HG03175 (cell line): Measurements from ENCODE around the gene SCN10A.

Source experiments
- ATAC-seq: cut with Tn5 transposase; IDR thresholded peaks from one replicate; pipeline ENCODE4 v1.9.1; 2021; ENCODE audit warnings: mild to moderate bottlenecking, moderate library complexity; ENCODE audit not compliant: unreplicated experiment

SCN10A gene

DNA sequence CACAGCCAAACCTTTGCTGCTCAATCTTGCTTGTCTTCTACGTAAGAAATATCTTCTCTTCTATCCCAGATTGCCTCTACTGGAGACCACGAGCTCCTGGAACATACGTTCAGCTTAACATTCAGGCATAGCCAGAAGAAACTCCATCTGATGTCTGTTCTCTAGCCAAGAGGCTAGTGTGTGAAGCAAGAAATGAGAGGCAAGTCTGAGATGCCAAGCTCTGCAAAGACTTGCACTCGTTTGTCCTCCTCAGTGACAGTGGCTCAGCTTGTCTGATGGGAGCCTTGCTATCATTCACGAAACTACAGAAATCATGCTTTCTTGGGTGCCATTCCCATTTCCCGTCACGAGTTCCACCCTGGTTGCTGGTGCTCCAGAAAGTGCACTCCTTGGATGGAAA, at the start of gene SCN10A:
SCN10A (minus strand) TSS at position 192 of the 400 bp plus-strand sequence. CDS start 22,207 bp downstream, outside the sequence.
- no peak for ATAC-seq

DNA sequence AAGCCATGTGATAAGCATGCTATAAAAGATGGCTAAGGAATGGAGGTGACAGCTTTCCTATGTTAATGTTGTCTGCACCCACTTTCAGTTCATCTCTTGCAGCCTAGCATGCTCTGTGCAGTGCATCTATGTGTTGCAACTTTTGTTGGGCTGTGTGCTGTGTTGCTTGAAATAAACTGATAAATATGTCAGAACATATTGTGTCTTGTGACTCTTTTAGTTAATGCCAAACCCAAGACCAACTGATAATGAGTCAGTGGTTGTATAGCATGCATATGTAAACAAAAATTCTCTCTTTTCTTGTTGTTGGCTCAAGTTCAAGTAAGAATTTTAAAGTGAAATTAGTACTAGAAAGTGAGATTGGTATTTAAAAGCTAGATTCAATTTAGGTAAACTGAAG, 37.0 kb upstream of the SCN10A start:
- ATAC-seq: no peak

DNA sequence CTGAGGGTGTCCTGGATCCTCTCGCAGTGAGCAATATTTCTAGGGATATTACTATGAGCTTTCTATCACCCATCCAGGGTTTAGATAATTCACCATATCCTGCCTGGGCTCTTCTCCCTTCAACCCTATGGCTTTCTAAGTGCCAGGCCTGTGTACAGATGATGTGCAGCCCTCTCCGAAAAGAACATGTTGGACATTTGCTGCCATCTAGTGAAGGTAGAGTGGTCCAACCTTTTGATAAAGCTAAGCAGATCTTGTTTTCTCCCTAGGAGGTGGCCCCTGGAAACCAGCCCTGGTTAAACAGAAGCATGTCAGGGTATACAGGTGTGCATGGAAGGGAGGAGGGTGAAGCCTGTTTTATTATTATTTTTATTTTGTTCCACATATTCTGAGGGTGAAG, 27.9 kb upstream of the SCN10A start:
- ATAC-seq: no peak

DNA sequence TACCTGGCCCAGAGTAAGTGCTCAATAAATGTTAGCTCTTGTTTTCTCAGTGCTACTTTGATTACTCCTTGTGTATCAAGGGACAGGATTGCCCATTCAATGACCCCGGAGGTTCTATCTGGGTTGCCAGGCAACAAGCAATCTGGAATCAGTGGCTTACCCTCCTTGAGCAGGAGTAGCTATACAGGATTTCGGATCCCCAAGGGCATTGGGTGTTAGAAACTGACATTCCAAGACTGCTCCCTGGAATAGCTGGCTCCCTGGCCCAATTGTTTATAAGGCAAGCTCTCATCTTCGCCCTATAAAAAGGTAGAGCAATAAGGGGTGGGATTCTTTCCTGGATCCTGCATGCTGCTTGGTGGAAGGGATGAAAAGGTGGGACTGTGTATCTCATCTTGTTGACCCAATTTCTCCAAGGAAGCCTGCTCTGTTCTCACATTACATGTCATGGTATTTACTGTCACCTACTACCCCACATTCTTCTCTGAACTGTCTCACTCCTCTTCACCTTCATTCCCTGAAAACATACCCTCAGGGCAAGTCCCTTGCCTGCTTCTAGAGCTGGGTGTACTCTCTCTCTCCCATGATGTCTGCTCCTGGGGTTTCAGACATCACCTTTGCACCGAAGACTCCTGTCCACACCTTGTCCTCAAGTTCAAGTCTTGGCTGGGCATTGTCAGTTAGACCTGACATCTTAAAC, 26.4 kb upstream of the SCN10A start:
- ATAC-seq: no peak

DNA sequence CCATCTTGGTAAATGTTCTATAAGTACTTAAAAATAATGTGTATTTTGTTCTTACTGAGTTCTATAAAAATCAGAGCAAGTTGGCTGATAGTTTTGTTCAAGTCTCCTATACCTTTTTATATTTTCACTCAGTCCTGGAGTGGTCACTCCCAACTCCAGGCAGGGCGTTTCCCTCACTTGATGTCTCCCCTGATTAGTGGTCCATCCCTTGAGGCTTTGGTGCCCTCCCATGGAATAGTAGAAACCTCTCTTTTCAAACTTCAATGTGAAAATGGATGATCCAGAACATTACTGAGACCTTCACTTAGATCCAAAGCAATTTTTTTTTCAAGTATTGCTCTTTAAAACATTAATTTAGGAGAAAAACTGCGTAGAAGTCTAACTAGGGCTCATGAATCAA, 25.0 kb upstream of the SCN10A start:
- no peak for ATAC-seq

DNA sequence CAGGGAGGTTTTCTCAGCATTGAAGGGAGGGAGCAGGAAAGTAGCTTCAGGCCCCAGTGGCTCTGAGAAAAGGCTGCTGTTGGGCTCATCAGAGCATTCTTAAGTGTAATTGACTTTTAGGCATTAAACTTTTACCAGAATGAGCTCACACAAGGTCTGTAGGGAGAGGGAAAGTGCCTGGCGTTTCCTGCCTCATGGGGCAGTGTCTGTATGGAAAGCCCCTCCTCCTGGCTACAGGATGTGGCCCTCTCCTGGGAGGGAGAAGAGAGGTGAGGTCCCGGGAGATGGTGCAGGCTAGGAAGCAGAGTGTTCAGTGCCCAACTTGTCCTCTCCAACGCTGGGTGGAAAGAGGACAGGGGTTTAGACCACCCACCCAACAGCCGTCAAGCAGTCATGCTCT, 21.3 kb upstream of the SCN10A start:
- no peak for ATAC-seq

DNA sequence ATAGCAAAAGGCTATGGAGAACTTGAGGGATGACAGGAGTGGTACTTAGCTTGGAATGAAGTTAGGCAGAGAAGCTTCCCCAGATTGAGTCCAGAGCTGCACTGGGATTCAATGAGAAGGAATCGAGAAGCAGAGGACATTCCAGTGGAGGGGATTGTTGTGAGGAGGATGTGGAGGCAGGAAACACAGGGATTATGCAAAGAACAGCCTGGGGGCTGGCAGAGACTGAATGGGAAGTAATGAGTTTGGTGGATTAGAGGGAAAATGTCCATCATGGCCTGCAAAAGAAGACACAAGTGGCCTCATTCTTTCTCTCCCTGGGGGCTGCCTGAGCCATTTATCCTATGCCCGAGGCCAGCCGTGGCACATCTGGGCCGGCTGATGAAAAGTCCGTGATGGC, 20.5 kb upstream of the SCN10A start:
- ATAC-seq: no peak

DNA sequence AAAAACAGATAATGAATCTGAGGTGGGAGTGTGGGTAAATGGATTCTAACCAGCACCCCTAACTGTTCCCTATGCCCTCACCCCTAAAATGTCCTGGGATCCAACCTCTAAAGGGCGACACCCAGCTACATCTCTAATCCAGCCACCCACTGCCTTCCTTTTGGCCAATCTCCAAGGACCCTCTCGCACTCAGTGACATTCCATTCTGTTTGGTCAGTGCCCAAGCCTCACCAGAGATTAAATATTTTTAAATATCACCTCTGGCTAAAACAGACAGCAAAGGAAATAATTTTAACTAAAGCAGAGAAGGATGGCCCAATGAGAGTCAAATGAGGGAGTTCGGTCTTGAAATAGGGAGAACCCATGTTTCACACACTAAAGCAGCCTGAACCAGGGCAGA, 19.9 kb upstream of the SCN10A start:
- no peak for ATAC-seq

DNA sequence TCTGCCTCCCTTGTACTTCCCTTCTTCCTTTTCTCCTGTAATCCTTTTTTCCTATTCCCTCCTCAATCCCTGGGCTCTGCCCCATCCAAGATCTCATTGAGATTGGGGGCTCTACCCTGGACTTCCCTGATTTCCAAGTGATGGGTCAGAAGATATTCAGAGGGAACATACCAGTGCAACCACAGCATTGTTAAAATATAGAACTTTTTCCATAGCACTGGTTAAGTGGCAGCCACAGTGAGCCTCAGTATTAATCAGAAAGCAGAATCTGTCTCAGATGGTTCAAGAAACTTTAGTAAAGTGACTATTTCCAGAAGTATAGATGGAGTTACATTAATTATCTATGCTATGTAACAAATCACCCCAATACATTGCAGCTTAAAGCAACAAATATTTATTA, 18.7 kb upstream of the SCN10A start:
- ATAC-seq: no peak

DNA sequence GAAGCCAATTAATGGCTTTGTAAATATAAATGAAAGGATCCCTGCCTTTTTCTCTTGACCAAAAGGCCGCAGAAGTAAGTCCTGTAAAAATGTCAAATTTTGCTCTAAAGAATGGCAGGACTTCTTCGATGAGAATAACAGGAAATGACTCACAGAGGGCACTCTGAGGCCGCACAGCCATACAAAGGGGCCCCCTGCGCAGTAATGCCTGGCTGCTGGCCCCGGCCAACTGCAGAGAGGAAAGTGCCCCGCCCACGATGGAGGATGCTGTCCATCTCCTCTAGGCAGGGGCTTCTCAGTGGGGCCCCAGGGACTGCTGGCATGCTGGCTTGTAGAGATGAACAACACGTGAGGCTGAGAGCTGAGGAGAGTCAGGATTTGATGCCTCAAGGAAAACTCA, 18.1 kb upstream of the SCN10A start:
- ATAC-seq: peak; percentile 49

DNA sequence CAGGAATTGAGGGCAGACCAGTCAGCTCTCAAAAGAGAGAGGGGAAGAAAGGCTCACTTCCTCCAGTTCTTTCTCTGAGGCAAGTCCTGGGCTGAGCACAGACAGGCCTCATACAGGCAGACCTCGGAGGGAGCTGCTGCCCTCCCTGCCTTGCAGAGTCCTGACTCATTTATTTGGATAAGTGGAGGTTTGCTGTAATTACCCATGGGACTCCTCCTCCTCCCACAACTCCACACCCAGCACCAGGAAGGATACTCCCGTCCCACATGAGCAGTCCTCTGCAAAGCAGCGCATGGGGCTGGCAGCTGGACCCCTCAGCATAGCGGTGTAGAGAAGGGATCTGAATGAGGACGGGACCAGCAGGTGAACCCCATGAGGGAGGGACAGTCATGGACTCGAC, 13.4 kb upstream of the SCN10A start:
- ATAC-seq: no peak

DNA sequence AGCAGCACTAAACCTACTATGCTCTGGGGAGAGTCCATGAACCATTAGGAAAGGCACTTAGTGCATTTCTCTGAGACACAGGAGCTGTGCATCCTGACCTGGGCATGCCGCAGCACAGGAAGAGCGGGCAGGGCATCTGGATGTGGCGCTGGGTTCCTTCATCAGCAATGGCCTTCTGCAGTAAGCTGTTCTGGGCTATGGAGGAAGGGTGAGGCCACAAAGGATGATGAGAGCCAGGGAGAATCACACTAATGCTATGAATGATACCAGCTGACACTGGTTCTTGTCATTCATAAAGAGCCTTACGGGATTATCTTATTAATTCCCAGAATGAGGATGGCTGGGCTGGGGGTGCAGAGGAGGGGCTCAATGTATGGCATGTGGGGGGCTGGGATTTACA, 12.7 kb upstream of the SCN10A start:
- ATAC-seq: no peak

DNA sequence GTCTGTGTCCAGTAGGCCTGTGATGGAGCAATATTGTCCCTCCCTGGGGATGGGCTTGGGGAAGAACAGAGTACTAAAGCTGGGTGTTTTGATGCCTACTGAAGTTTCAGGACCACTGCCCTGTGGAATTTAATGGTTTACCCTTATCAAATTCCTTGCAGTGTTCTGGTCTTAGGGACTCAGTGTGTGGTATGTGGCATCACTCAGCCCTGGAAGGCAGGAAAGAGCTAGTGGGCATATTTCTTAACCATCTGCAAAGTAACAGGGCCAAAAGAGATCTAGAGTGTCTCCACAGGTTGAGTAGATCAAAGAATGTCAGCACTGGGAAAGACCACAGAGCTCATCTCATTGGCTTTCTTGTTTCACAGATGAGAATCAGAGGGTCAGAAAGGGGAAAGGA, 11.8 kb upstream of the SCN10A start:
- ATAC-seq: no peak

DNA sequence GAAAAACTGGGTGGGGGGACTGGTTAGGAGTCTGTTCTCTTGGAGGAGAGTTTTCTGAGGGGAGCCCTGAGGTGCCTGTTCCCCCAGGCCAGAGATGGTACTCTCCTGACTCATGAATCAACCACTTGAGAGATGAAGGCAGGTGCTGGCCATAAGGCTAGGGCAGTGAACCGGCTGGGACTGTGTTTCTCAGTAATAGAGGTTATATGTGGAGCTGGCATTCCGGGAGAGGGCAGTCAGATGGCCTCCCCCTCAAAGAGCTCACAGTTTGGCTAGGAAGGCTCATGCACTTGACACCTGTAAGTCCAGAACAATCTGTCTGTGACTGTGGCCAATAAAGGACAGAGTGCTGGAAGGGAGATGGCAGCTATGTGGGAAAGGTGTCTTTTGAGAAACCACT, 10.0 kb upstream of the SCN10A start:
- no peak for ATAC-seq

DNA sequence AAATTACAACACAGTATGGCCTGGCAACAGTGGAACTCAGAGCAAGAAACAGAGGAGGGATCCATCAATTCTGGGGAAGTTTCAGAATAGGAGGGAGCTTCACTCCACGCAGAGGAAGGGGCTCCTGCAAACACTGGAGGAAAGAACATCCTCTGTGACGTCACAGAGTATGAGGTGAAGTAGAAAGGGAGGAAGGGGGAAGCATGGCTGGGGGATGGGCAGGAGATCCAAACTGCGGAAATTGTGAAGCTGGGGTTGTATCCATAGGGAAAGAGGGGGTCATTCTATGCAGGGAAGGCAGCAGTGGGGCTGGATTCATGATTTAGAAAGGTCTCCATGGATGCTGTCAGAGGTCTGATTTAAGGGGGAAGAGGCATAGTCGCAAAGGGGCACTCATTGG, 8.3 kb upstream of the SCN10A start:
- no peak for ATAC-seq

DNA sequence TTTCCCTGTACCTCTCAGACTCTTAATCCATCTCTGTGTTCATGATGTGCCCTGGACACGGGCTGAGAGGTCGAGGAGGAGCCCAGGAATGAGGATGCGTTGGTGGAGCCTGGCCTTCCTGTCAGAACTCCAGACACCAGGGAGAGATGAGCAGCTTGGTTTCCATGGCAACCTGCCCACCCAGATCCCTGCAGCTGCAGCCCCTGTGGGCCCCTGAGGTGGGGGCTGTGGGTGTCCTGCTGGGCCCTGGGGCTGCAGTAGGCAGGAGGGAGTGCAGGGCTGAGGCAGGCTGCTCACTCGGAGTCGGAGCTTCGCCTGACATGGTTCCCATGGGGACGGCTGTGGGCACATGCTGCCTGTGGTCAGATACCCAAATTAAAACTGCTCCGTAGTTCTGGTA, 7.7 kb upstream of the SCN10A start:
- no peak for ATAC-seq

DNA sequence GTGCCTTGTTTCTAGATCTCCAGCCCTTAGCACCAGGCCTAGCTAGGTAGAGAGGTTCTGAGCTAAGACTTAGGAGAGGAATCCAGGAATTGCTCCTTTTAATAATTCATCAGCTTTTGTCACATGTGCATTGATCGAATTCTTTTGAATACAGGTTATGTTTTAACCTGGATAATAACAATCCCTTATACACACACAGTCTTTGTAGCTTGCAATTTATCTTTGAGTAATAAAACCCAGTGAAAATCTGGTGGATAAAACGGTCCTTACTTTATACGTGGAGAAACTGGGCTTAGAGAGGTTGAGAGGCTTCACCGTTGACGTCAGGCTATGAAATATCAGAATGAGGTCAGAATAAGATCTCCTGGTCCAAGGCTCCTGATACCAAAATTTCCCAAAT, 7.2 kb upstream of the SCN10A start:
- ATAC-seq: no peak

DNA sequence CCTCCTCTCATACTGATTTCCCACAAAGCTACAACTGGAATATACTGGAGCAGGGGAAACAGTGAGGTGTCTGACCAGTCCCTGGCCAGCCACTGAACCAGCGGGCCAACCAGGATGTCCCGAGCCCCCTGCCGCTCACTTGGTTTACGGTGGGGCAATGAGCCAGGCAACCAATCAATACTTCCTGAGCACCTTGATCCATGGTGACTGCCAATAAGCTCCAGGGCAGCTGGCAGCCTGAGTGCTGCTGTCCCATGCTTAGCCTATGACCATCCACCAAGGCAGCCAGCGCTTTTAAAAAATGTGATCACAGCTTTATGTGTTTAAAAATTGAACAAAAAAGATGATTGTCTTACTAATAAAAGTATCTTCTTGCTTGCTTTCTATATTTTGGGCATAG, 4.2 kb downstream of the SCN10A start:
- ATAC-seq: no peak

DNA sequence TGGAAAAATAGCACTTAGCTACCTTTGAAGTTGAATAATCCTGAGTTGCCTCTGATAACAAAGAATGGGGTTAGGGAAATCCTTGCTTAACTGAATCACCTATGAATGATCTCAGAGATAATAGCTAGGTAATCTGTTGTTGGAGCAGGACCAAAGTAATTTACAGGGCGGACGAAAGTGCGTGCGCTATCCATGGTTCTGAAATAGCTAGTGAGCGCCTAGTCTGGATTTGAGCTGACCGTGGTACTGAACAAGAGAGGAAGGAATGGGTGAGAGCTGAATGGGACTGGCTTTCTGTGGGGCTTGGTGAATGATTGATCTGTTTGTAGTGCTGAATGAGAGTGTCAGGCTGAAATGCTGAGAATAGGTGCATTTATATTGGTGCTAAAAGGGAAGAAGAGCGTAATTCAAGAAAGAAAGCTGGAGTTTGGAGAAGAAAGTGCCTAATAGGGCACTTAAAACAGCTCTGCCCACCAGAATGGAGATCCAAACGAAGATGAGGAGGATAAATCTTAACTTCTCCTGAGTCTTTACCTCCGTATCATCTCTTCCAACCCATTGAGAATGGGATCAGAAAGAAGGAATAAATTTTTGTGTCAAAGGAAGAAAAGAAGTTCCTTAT, 10.1 kb downstream of the SCN10A start:
- peak; percentile 53 for ATAC-seq

DNA sequence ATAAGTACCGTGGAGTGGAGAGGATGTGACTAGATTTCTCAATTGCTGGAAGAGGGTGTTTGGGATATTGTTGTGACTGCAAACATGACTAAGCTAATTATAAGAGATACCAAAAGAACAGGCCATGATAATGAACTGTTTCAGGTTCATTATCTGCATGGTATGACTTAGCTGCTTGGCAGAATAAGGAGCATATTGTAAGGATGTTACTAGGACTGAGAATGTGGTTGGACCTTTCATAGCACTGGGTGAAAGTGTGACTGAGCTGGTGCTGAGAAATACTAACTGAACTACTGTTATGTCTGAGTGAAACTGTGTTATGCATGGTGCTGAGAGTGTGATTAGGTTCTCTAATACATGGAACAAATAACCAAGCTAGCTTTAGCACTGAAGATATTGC, 11.0 kb downstream of the SCN10A start:
- no peak for ATAC-seq

DNA sequence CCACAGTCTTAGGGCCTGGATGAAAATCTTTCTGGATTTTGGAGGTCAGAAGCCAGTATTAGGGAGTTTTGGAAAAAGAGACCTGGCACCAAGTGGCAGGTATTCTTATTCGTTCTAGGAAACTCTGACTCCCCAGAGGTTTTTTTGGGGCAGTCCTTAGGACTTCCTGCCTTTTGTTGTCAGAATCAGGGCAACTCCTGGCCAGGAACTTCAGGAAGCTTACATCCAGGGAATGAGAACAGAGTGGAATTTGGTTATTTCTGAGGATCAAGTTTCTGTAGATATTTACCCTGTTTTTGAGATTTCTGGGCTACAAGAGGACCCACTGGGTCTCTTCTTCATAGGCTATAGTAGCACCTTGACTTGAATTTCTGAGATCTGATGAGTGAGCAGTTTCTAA, 15.5 kb downstream of the SCN10A start:
- ATAC-seq: no peak

DNA sequence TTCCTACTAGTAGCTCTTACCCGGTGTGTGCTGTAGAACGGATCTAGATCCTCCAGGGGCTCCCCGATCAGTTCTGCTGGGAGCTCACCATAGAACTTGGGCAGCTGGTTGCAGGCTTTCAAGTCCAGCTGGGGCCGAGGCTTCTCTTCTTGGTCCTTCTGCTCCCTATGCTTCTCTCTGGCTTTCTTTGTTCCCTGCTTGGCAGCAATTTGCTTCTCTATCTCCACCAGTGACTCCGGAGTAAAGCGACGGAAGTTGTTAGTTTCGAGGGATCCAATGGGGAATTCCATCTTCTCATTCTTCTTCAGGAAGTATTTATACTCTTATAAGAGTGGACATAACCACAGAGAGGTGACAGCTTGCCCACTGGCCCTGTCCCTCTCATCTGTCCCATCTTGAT, 22.3 kb downstream of the SCN10A start:
- ATAC-seq: no peak

DNA sequence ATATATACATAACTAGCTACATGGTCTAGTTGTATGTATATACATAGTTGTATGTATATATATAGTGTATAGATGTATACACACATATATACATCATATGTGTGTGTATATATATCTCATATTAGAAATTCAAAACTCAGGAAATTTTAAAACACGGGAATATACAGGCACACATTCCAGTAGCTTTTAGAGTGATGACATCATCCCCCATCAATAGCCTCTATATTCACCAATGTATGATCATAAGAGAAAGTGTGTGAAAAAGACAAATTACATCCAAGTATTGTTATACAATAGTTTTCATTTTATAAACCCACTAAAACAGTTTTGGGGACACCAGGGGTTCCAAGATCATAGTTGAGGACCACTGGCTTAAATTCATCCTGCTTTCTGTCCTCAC, 23.0 kb downstream of the SCN10A start:
- ATAC-seq: no peak
